Measurements from ENCODE around the gene RAMP3. TPM values are rescaled to one million over a fixed set of nuclear protein-coding genes. Genes with fewer than 3 reads are reported as not detected.
"Not testable (repeated sequence)": the region's sequence is repeated elsewhere in the genome, so short reads cannot be mapped to it uniquely, and the experiment has no call there.

RAMP3 gene
- total RNA-seq, 1 experiment from 2014 or later, result not detected

- no peak for DNase-seq (ENCODE audit: extremely low read depth, low read depth)
Observed at GRCh38 chr7:45188736-45189135, 31.1 kb downstream of the RAMP3 start.

GRCh38 chr7:45189151-45189970, 31.8 kb downstream of the RAMP3 start:
- no peak for DNase-seq (ENCODE audit: extremely low read depth, low read depth)

GRCh38 chr7:45190406-45191165, 33.0 kb downstream of the RAMP3 start:
- DNase-seq (ENCODE audit: extremely low read depth, low read depth), result no peak

GRCh38 chr7:45191396-45191795, 33.8 kb downstream of the RAMP3 start:
- DNase-seq (ENCODE audit: extremely low read depth, low read depth), result no peak

GRCh38 chr7:45192621-45193041, 35.0 kb downstream of the RAMP3 start:
- no peak for DNase-seq (ENCODE audit: extremely low read depth, low read depth)

- no peak for DNase-seq (ENCODE audit: extremely low read depth, low read depth)
Observed at GRCh38 chr7:45193828-45194227, 36.2 kb downstream of the RAMP3 start.

- no peak for DNase-seq (ENCODE audit: extremely low read depth, low read depth)
Observed at GRCh38 chr7:45196374-45196773, 38.8 kb downstream of the RAMP3 start.

- DNase-seq (ENCODE audit: extremely low read depth, low read depth), result no peak
Observed at GRCh38 chr7:45197461-45197860, 39.9 kb downstream of the RAMP3 start.

- no peak for DNase-seq (ENCODE audit: extremely low read depth, low read depth)
Observed at GRCh38 chr7:45198986-45199385, 41.4 kb downstream of the RAMP3 start.

GRCh38 chr7:45199506-45199905, 41.9 kb downstream of the RAMP3 start:
- no peak for DNase-seq (ENCODE audit: extremely low read depth, low read depth)

GRCh38 chr7:45202625-45203024, 45.0 kb downstream of the RAMP3 start:
- no peak for DNase-seq (ENCODE audit: extremely low read depth, low read depth)

- DNase-seq (ENCODE audit: extremely low read depth, low read depth), result no peak
Observed at GRCh38 chr7:45203036-45203435, 45.4 kb downstream of the RAMP3 start.

GRCh38 chr7:45203459-45203858, 45.9 kb downstream of the RAMP3 start:
- no peak for DNase-seq (ENCODE audit: extremely low read depth, low read depth)

GRCh38 chr7:45203936-45204445, 46.4 kb downstream of the RAMP3 start:
- DNase-seq (ENCODE audit: extremely low read depth, low read depth), result peak; percentile 15

- DNase-seq (ENCODE audit: extremely low read depth, low read depth), result not testable (repeated sequence)
Observed at GRCh38 chr7:45206266-45206665, 48.7 kb downstream of the RAMP3 start.

GRCh38 chr7:45209909-45210308, 52.3 kb downstream of the RAMP3 start:
- DNase-seq (ENCODE audit: extremely low read depth, low read depth), result not testable (repeated sequence)

GRCh38 chr7:45211066-45211465, 53.5 kb downstream of the RAMP3 start:
- DNase-seq (ENCODE audit: extremely low read depth, low read depth), result no peak

GRCh38 chr7:45211958-45212357, 54.4 kb downstream of the RAMP3 start:
- no peak for DNase-seq (ENCODE audit: extremely low read depth, low read depth)

- DNase-seq (ENCODE audit: extremely low read depth, low read depth), result no peak
Observed at GRCh38 chr7:45212606-45213005, 55.0 kb downstream of the RAMP3 start.

- DNase-seq (ENCODE audit: extremely low read depth, low read depth), result no peak
Observed at GRCh38 chr7:45215601-45216062, 58.0 kb downstream of the RAMP3 start.

GRCh38 chr7:45216181-45216580, 58.6 kb downstream of the RAMP3 start:
- DNase-seq (ENCODE audit: extremely low read depth, low read depth), result no peak
